H1 (cell line): ENCODE data around the gene DCUN1D3. TPM values are rescaled to one million over a fixed set of nuclear protein-coding genes. Genes with fewer than 3 reads are reported as not detected.

Experiments used
- CTCF ChIA-PET: fragments of 300-600 bp; sonication (Branson Sonifier 250); formaldehyde crosslinking; loops from one replicate; lab custom pipeline; 2021; ENCODE audit not compliant: partially characterized antibody; lab: Charles Lee
- POLR2A ChIA-PET: fragments of 300-600 bp; sonication (Branson Sonifier 250); formaldehyde crosslinking; loops from one replicate; lab custom pipeline; 2021; ENCODE audit warnings: inconsistent platforms; ENCODE audit not compliant: partially characterized antibody; lab: Charles Lee
- DNase-seq, 2 experiments: peaks; one replicate each; pipeline versions ENCODE4 v3.0.0 to v3.0.0-alpha.2; 2010 to 2022; ENCODE audit warnings: low spot score in 2 of 2, low read depth in 1 of 2, mixed read lengths in 1 of 2
- FAIRE-seq: peaks from 2 replicates; lab custom pipeline; 2011; peaks lifted over from hg19 to GRCh38; lab: Jason Lieb, UNC
- H2AFZ ChIP-seq: 2 replicates; pipeline ENCODE4 v1.8.1; 2012; ENCODE audit warnings: low read length, inconsistent platforms
- H2AK5ac ChIP-seq: 2 replicates; pipeline ENCODE4 v1.6.1; 2013; ENCODE audit warnings: low read depth, low read length
- H2BK120ac ChIP-seq: replicated peaks from 2 replicates; pipeline ENCODE3; 2013; ENCODE audit warnings: low read depth, low read length, inconsistent platforms
- H2BK12ac ChIP-seq: 2 replicates; pipeline ENCODE4 v1.6.1; 2013; ENCODE audit warnings: low read depth, low read length
- H2BK15ac ChIP-seq: 2 replicates; pipeline ENCODE4 v1.6.1; 2013; ENCODE audit warnings: low read length
- H2BK20ac ChIP-seq: 2 replicates; pipeline ENCODE4 v1.6.1; 2013; ENCODE audit warnings: low read length
- H2BK5ac ChIP-seq: 2 replicates; pipeline ENCODE4 v1.6.1; 2013; ENCODE audit warnings: low read depth, low read length
- H3K14ac ChIP-seq: 2 replicates; pipeline ENCODE4 v1.6.1; 2013; ENCODE audit warnings: inconsistent platforms; ENCODE audit not compliant: insufficient read length
- H3K18ac ChIP-seq: 2 replicates; pipeline ENCODE4 v1.6.1; 2013; ENCODE audit warnings: low read length; ENCODE audit errors: extremely low read depth
- H3K23ac ChIP-seq: 2 replicates; pipeline ENCODE4 v1.6.1; 2013; ENCODE audit warnings: inconsistent platforms; ENCODE audit not compliant: insufficient read length
- H3K23me2 ChIP-seq: 2 replicates; pipeline ENCODE4 v1.6.1; 2013; ENCODE audit warnings: low read depth, low read length
- H3K27ac ChIP-seq: 2 replicates; pipeline ENCODE4 v1.6.1; 2011; ENCODE audit warnings: low read depth, low read length, inconsistent platforms
- H3K27me3 ChIP-seq, 4 experiments: replicated peaks in 1 of 4; 1 replicate in 1 of 4; 2 replicates in 3 of 4; pipeline versions ENCODE4 v1.6.1 to v1.8.1; 2011 to 2013; ENCODE audit warnings: low read length in 3 of 4, mild to moderate bottlenecking in 3 of 4, inconsistent platforms in 2 of 4, mixed read lengths in 2 of 4, moderate library complexity in 1 of 4; ENCODE audit not compliant: control insufficient read depth in 3 of 4, insufficient read depth in 3 of 4; ENCODE audit errors: extremely low read depth in 1 of 4
- H3K36me3 ChIP-seq, 4 experiments: 2 replicates each; pipeline versions ENCODE4 v1.6.1 to v1.8.1; 2011 to 2013; ENCODE audit warnings: mild to moderate bottlenecking in 4 of 4, low read length in 3 of 4, moderate library complexity in 2 of 4, control low read depth in 1 of 4, inconsistent platforms in 1 of 4; ENCODE audit not compliant: insufficient read depth in 4 of 4, control insufficient read depth in 2 of 4
- H3K4ac ChIP-seq: replicated peaks from 2 replicates; pipeline ENCODE3; 2013; ENCODE audit warnings: low read length, low read depth, mixed read lengths, inconsistent platforms; ENCODE audit not compliant: insufficient read length
- H3K4me1 ChIP-seq, 4 experiments: replicated peaks in 1 of 4; 1 replicate in 1 of 4; 2 replicates in 3 of 4; pipeline versions ENCODE4 v1.6.1 to v1.8.1; 2011 to 2013; ENCODE audit warnings: low read length in 3 of 4, inconsistent platforms in 2 of 4, mixed read lengths in 1 of 4; ENCODE audit not compliant: insufficient read depth in 4 of 4, control insufficient read depth in 3 of 4
- H3K4me2 ChIP-seq, 2 experiments: 2 replicates each; pipeline versions ENCODE4 v1.6.1 to v1.8.1; 2011 to 2013; ENCODE audit warnings: low read depth in 2 of 2, low read length in 2 of 2, control low read depth in 1 of 2, inconsistent platforms in 1 of 2, mild to moderate bottlenecking in 1 of 2; ENCODE audit not compliant: insufficient read depth in 1 of 2
- H3K4me3 ChIP-seq, 4 experiments: fragments of 200-600, 300-600 bp in 1 of 4; sonication (generic), shearing (Covaris generic), sonication (Bioruptor Twin) in 1 of 4; 2 replicates each; pipeline versions ENCODE4 v1.5.1 to v1.8.1; 2011 to 2016; ENCODE audit warnings: low read length in 4 of 4, low read depth in 3 of 4, control low read depth in 2 of 4, inconsistent platforms in 2 of 4, mild to moderate bottlenecking in 2 of 4, mixed read lengths in 1 of 4, moderate library complexity in 1 of 4; ENCODE audit not compliant: insufficient read depth in 2 of 4; ENCODE audit errors: extremely low read depth in 1 of 4
- H3K56ac ChIP-seq: replicated peaks from 2 replicates; pipeline ENCODE3; 2013; ENCODE audit warnings: low read depth, mild to moderate bottlenecking, mixed read lengths, low read length, inconsistent platforms; ENCODE audit not compliant: insufficient read length
- H3K79me1 ChIP-seq: 2 replicates; pipeline ENCODE4 v1.6.1; 2013; ENCODE audit warnings: low read depth, low read length, control low read depth
- H3K79me2 ChIP-seq, 2 experiments: 2 replicates each; pipeline versions ENCODE4 v1.6.1 to v1.8.1; 2012 to 2013; ENCODE audit warnings: low read length in 2 of 2, mild to moderate bottlenecking in 2 of 2, inconsistent platforms in 1 of 2; ENCODE audit not compliant: insufficient read depth in 2 of 2, control insufficient read depth in 1 of 2
- H3K9ac ChIP-seq, 4 experiments: replicated peaks in 1 of 4; 1 replicate in 1 of 4; 2 replicates in 3 of 4; pipeline versions ENCODE4 v1.6.1 to v1.8.1; 2011 to 2013; ENCODE audit warnings: low read depth in 3 of 4, low read length in 3 of 4, control low read depth in 2 of 4, mild to moderate bottlenecking in 2 of 4, moderate library complexity in 2 of 4, inconsistent platforms in 1 of 4; ENCODE audit errors: extremely low read depth in 1 of 4
- H3K9me3 ChIP-seq, 2 experiments: 2 replicates each; pipeline versions ENCODE4 v1.6.1 to v1.8.1; 2012 to 2013; ENCODE audit warnings: mild to moderate bottlenecking in 2 of 2, moderate library complexity in 2 of 2, control low read depth in 1 of 2, inconsistent platforms in 1 of 2, low read depth in 1 of 2, low read length in 1 of 2, mixed read lengths in 1 of 2; ENCODE audit not compliant: insufficient read depth in 2 of 2
- H4K20me1 ChIP-seq, 2 experiments: replicated peaks in 1 of 2; 2 replicates each; pipeline versions ENCODE3 to v1.8.1; 2011 to 2013; ENCODE audit warnings: inconsistent platforms in 2 of 2, low read length in 2 of 2, mild to moderate bottlenecking in 1 of 2; ENCODE audit not compliant: insufficient read depth in 2 of 2, control insufficient read depth in 1 of 2
- H4K5ac ChIP-seq: 2 replicates; pipeline ENCODE4 v1.6.1; 2013; ENCODE audit warnings: low read length, low read depth, mixed read lengths, inconsistent platforms; ENCODE audit not compliant: insufficient read length
- H4K8ac ChIP-seq: 2 replicates; pipeline ENCODE4 v1.8.0; 2013; ENCODE audit warnings: mild to moderate bottlenecking, moderate library complexity, low read length, inconsistent platforms; ENCODE audit not compliant: insufficient read depth; ENCODE audit errors: extremely low read depth
- H4K91ac ChIP-seq: replicated peaks from 2 replicates; pipeline ENCODE3; 2013; ENCODE audit warnings: low read length, mixed read lengths, inconsistent platforms; ENCODE audit not compliant: insufficient read length
- BCL11A ChIP-seq, 2 experiments: IDR thresholded peaks; one replicate each; pipeline ENCODE4 v1.6.1; 2011; ENCODE audit warnings: low read depth in 2 of 2, low read length in 2 of 2, mild to moderate bottlenecking in 2 of 2
- EGR1 ChIP-seq: IDR thresholded peaks from 2 replicates; pipeline ENCODE4 v1.6.1; 2011; ENCODE audit warnings: low read depth, low read length, borderline replicate concordance
- KDM4A ChIP-seq: IDR thresholded peaks from one replicate; pipeline ENCODE4 v1.7.1; 2012; ENCODE audit warnings: low read depth, mild to moderate bottlenecking, moderate library complexity, low read length, inconsistent platforms; ENCODE audit not compliant: severe bottlenecking
- MAFK ChIP-seq: IDR thresholded peaks from 2 replicates; pipeline ENCODE4 v1.6.1; 2012; ENCODE audit warnings: low read depth, mild to moderate bottlenecking, improper control_type of control experiment, low read length
- RFX5 ChIP-seq: IDR thresholded peaks from 2 replicates; pipeline ENCODE4 v1.6.1; 2011; ENCODE audit warnings: low read depth, low read length, improper control_type of control experiment, borderline replicate concordance
- RXRA ChIP-seq: IDR thresholded peaks from 2 replicates; pipeline ENCODE4 v1.6.1; 2011; ENCODE audit warnings: low read depth, mild to moderate bottlenecking, low read length, moderate library complexity; ENCODE audit not compliant: insufficient read depth
- YY1 ChIP-seq: IDR thresholded peaks from 2 replicates; pipeline ENCODE4 v1.6.1; 2011; ENCODE audit warnings: low read depth, mild to moderate bottlenecking, low read length
- WGBS, 2 experiments: shearing (Covaris generic) in 1 of 2; methylation state at CpG; one replicate each; pipeline versions ENCODE4 v1.1.6 to v1.1.7; 2013 to 2015; ENCODE audit warnings: low lambda C conversion rate in 2 of 2, mixed read lengths in 2 of 2, inconsistent platforms in 1 of 2, low coverage in 1 of 2, missing lambda C conversion rate in 1 of 2; ENCODE audit not compliant: insufficient replicate concordance in 2 of 2, insufficient coverage in 1 of 2, insufficient read length in 1 of 2; ENCODE audit errors: extremely low coverage in 1 of 2, missing lambda C conversion rate in 1 of 2; 5-methylcytosine and 5-hydroxymethylcytosine counted together
- polyA plus RNA-seq, 7 experiments: library from polyadenylated mRNA; depleted of rRNA in 3 of 7; stranded (reverse) in 5 of 7; unstranded in 2 of 7; fragments of >200 nt in 5 of 7; fragments of 200-250 nt in 2 of 7; gene quantifications; 1 replicate in 5 of 7; 2 replicates in 1 of 7; 4 replicates in 1 of 7; pipeline versions ENCODE4 v1.2.1 to v1.2.3, GENCODE V29; 2011 to 2013; ENCODE audit warnings: missing spikeins in 2 of 7, mixed read lengths in 2 of 7
- total RNA-seq: library from RNA; stranded (reverse); fragmentation: NEBNext Ultra II Directional; extraction: Animal tissue kit (Norgen Biotek cat#: 25700); gene quantifications from 2 replicates; pipeline ENCODE4 v1.2.1, GENCODE V29; 2021
- TF ChIP-seq, protein P1 (sequence below): IDR thresholded peaks from 2 replicates; pipeline ENCODE4 v1.6.1; 2012; ENCODE audit warnings: low read length, inconsistent platforms
- TF ChIP-seq, protein P2 (sequence below): IDR thresholded peaks from 2 replicates; pipeline ENCODE4 v1.6.1; 2012; ENCODE audit warnings: inconsistent platforms
- TF ChIP-seq, protein P3 (sequence below): IDR thresholded peaks from 2 replicates; pipeline ENCODE4 v1.6.1; 2011; ENCODE audit warnings: low read depth, mild to moderate bottlenecking, low read length; ENCODE audit not compliant: insufficient read depth

DCUN1D3 gene
- total and polyA plus RNA-seq, 2 of the 8 experiments (the other 6 are each of a cell fraction or from before 2014, with no cell fraction given): 3.5 to 18.2 TPM

DNA sequence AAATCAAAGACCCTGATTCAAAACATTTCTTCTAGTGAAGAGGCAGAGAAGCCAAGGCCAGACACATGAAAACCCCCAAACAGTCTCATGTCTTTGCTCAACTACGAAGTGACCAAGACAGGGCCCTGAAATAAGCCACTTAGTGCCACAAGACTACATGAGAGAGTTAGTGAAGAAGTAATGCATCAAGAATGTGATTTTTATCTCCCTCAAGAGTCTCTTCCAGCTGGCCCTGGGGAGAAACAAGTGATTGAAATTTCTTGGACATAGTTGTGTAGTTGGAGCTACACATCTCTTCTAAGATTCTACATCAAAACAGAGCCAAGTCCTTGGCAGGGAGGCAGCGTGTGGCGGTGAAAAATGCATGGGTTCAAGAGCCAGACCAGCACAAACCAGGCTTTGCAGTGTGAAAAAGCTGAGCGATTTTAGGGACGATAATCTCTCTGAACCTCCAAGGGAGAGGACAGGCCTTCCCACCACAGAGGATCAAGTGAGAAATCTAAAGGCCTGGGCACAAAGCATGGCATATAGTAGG lies 31.0 kb upstream of the DCUN1D3 start:
- no peaks in the 10 kb centered on the region for H3K9me3 ChIP-seq
- no peaks in the 10 kb centered on the region for H4K20me1 ChIP-seq
- no peak overlapping the region for H4K91ac ChIP-seq
- POLR2A ChIA-PET: no interaction called here
- H2BK20ac ChIP-seq: no peak overlapping the region
- WGBS, 2 experiments: 89% methylated on average over 5 of the region's 5 CpGs; no CpG with 5 or more reads in 1 of the 2 experiments
- no peak overlapping the region for H3K9ac ChIP-seq
- DNase-seq (no peak), FAIRE-seq (no peak)
- H4K5ac ChIP-seq: no peak overlapping the region
- H3K4ac ChIP-seq: no peak overlapping the region
- no peaks in the 10 kb centered on the region for H3K36me3 ChIP-seq
- H2BK120ac ChIP-seq: no peak overlapping the region
- H2BK5ac ChIP-seq: no peak overlapping the region
- no peak overlapping the region for H3K56ac ChIP-seq
- no peak overlapping the region for H2AFZ ChIP-seq
- no peak overlapping the region for H3K4me3 ChIP-seq
- no peak overlapping the region for H2AK5ac ChIP-seq
- H3K23me2 ChIP-seq: no peaks in the 10 kb centered on the region
- no peak overlapping the region for H3K4me2 ChIP-seq
- no peak overlapping the region for H2BK15ac ChIP-seq
- CTCF ChIA-PET: interaction anchor here (0.8 to 1.9 kb wide), 4 partner anchors 11 to 148 kb away, joined by 3 to 4 read pairs (median 3); no protein-coding TSS in a partner anchor
- no peak overlapping the region for H3K23ac ChIP-seq
- no peak overlapping the region for H2BK12ac ChIP-seq
- no peak overlapping the region for H4K8ac ChIP-seq
- no peaks in the 10 kb centered on the region for H3K4me1 ChIP-seq
- no peaks in the 10 kb centered on the region for H3K27me3 ChIP-seq
- no peaks in the 10 kb centered on the region for H3K79me1 ChIP-seq
- H3K18ac ChIP-seq: no peak overlapping the region
- H3K27ac ChIP-seq: no peak overlapping the region
- H3K79me2 ChIP-seq: no peaks in the 10 kb centered on the region
- H3K14ac ChIP-seq: no peak overlapping the region
- no peak for TF ChIP-seq BCL11A (IDR thresholded peaks at IDR 0.05; ENCODE audit: low read depth in 2 of 2, low read length in 2 of 2)
- no peak for TF ChIP-seq EGR1
- no peak for TF ChIP-seq RXRA
- TF ChIP-seq, protein P1, sequence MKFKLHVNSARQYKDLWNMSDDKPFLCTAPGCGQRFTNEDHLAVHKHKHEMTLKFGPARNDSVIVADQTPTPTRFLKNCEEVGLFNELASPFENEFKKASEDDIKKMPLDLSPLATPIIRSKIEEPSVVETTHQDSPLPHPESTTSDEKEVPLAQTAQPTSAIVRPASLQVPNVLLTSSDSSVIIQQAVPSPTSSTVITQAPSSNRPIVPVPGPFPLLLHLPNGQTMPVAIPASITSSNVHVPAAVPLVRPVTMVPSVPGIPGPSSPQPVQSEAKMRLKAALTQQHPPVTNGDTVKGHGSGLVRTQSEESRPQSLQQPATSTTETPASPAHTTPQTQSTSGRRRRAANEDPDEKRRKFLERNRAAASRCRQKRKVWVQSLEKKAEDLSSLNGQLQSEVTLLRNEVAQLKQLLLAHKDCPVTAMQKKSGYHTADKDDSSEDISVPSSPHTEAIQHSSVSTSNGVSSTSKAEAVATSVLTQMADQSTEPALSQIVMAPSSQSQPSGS: no peak
- TF ChIP-seq, protein P2, sequence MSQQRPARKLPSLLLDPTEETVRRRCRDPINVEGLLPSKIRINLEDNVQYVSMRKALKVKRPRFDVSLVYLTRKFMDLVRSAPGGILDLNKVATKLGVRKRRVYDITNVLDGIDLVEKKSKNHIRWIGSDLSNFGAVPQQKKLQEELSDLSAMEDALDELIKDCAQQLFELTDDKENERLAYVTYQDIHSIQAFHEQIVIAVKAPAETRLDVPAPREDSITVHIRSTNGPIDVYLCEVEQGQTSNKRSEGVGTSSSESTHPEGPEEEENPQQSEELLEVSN: no peak
- no peak for TF ChIP-seq MAFK
- TF ChIP-seq KDM4A: no peak
- TF ChIP-seq, protein P3, sequence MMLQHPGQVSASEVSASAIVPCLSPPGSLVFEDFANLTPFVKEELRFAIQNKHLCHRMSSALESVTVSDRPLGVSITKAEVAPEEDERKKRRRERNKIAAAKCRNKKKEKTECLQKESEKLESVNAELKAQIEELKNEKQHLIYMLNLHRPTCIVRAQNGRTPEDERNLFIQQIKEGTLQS: no peak
- TF ChIP-seq RFX5: no peak
- no peak for TF ChIP-seq YY1
